Activated CD4-positive, CD25-positive, alpha-beta regulatory T cell treated with anti-CD3 and anti-CD28 coated beads, Interleukin-2, amount 50 U/mL, for 16 hours (primary cell): ENCODE results near the gene MAOA.

ENCODE experiments used
- DNase-seq: peaks from one replicate; pipeline ENCODE4 v3.0.0-alpha.2; 2020; ENCODE audit warnings: low read depth, low spot score

Gene MAOA

GRCh38 chrX:43758044-43758443 lies 101.9 kb downstream of the MAOA start:
- DNase-seq: no peak

DNA sequence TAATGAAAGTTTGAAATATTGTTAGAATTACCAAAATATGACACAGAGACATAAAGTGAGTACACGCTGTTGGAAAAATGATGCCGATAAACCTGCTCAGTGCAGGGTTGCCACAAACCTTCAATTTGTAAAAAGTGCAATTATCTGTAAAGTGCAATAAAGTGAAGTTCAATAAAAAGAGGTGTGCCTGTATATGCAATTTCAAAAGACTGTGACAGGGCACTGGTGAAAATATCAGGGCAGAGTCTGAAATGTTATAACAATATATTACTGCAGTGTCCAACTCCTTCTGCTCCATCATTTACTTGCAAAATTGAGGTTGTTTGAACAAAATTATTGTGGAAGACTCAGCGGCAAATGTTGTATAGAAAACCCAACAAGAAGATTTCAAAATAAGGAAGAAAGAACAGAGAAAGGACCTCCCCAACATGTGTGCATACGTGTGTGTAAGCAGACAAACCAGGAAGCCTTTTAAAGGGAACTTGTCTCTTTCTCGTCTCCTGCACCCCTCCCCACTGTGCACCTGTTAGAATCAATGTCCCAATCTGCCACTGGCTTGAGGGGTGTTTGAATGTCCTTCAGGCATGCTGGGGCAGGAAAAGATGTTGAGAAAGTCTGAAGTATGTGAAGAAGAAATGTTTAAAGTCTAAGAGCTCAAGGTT lies 130.0 kb downstream of the MAOA start:
- no peak for DNase-seq
